H1 (cell line): ENCODE measurements around the gene OLFM3. TPM values are rescaled to one million over a fixed set of nuclear protein-coding genes. Genes with fewer than 3 reads are reported as not detected.

Experiments
- CTCF ChIA-PET: fragments of 300-600 bp; sonication (Branson Sonifier 250); formaldehyde crosslinking; loops from one replicate; lab custom pipeline; 2021; ENCODE audit not compliant: partially characterized antibody; lab: Charles Lee
- POLR2A ChIA-PET: fragments of 300-600 bp; sonication (Branson Sonifier 250); formaldehyde crosslinking; loops from one replicate; lab custom pipeline; 2021; ENCODE audit warnings: inconsistent platforms; ENCODE audit not compliant: partially characterized antibody; lab: Charles Lee
- DNase-seq, 2 experiments: peaks; one replicate each; pipeline versions ENCODE4 v3.0.0 to v3.0.0-alpha.2; 2010 to 2022; ENCODE audit warnings: low spot score in 2 of 2, low read depth in 1 of 2, mixed read lengths in 1 of 2
- FAIRE-seq: peaks from 2 replicates; lab custom pipeline; 2011; peaks lifted over from hg19 to GRCh38; lab: Jason Lieb, UNC
- H2AFZ ChIP-seq: 2 replicates; pipeline ENCODE4 v1.8.1; 2012; ENCODE audit warnings: low read length, inconsistent platforms
- H2AK5ac ChIP-seq: 2 replicates; pipeline ENCODE4 v1.6.1; 2013; ENCODE audit warnings: low read depth, low read length
- H2BK120ac ChIP-seq: replicated peaks from 2 replicates; pipeline ENCODE3; 2013; ENCODE audit warnings: low read depth, low read length, inconsistent platforms
- H2BK12ac ChIP-seq: 2 replicates; pipeline ENCODE4 v1.6.1; 2013; ENCODE audit warnings: low read depth, low read length
- H2BK15ac ChIP-seq: 2 replicates; pipeline ENCODE4 v1.6.1; 2013; ENCODE audit warnings: low read length
- H2BK20ac ChIP-seq: 2 replicates; pipeline ENCODE4 v1.6.1; 2013; ENCODE audit warnings: low read length
- H2BK5ac ChIP-seq: 2 replicates; pipeline ENCODE4 v1.6.1; 2013; ENCODE audit warnings: low read depth, low read length
- H3K14ac ChIP-seq: 2 replicates; pipeline ENCODE4 v1.6.1; 2013; ENCODE audit warnings: inconsistent platforms; ENCODE audit not compliant: insufficient read length
- H3K18ac ChIP-seq: 2 replicates; pipeline ENCODE4 v1.6.1; 2013; ENCODE audit warnings: low read length; ENCODE audit errors: extremely low read depth
- H3K23ac ChIP-seq: 2 replicates; pipeline ENCODE4 v1.6.1; 2013; ENCODE audit warnings: inconsistent platforms; ENCODE audit not compliant: insufficient read length
- H3K23me2 ChIP-seq: 2 replicates; pipeline ENCODE4 v1.6.1; 2013; ENCODE audit warnings: low read depth, low read length
- H3K27ac ChIP-seq: 2 replicates; pipeline ENCODE4 v1.6.1; 2011; ENCODE audit warnings: low read depth, low read length, inconsistent platforms
- H3K27me3 ChIP-seq, 4 experiments: replicated peaks in 1 of 4; 1 replicate in 1 of 4; 2 replicates in 3 of 4; pipeline versions ENCODE4 v1.6.1 to v1.8.1; 2011 to 2013; ENCODE audit warnings: low read length in 3 of 4, mild to moderate bottlenecking in 3 of 4, inconsistent platforms in 2 of 4, mixed read lengths in 2 of 4, moderate library complexity in 1 of 4; ENCODE audit not compliant: control insufficient read depth in 3 of 4, insufficient read depth in 3 of 4; ENCODE audit errors: extremely low read depth in 1 of 4
- H3K36me3 ChIP-seq, 4 experiments: 2 replicates each; pipeline versions ENCODE4 v1.6.1 to v1.8.1; 2011 to 2013; ENCODE audit warnings: mild to moderate bottlenecking in 4 of 4, low read length in 3 of 4, moderate library complexity in 2 of 4, control low read depth in 1 of 4, inconsistent platforms in 1 of 4; ENCODE audit not compliant: insufficient read depth in 4 of 4, control insufficient read depth in 2 of 4
- H3K4ac ChIP-seq: replicated peaks from 2 replicates; pipeline ENCODE3; 2013; ENCODE audit warnings: low read length, low read depth, mixed read lengths, inconsistent platforms; ENCODE audit not compliant: insufficient read length
- H3K4me1 ChIP-seq, 4 experiments: replicated peaks in 1 of 4; 1 replicate in 1 of 4; 2 replicates in 3 of 4; pipeline versions ENCODE4 v1.6.1 to v1.8.1; 2011 to 2013; ENCODE audit warnings: low read length in 3 of 4, inconsistent platforms in 2 of 4, mixed read lengths in 1 of 4; ENCODE audit not compliant: insufficient read depth in 4 of 4, control insufficient read depth in 3 of 4
- H3K4me2 ChIP-seq, 2 experiments: 2 replicates each; pipeline versions ENCODE4 v1.6.1 to v1.8.1; 2011 to 2013; ENCODE audit warnings: low read depth in 2 of 2, low read length in 2 of 2, control low read depth in 1 of 2, inconsistent platforms in 1 of 2, mild to moderate bottlenecking in 1 of 2; ENCODE audit not compliant: insufficient read depth in 1 of 2
- H3K4me3 ChIP-seq, 4 experiments: fragments of 200-600, 300-600 bp in 1 of 4; sonication (generic), shearing (Covaris generic), sonication (Bioruptor Twin) in 1 of 4; 2 replicates each; pipeline versions ENCODE4 v1.5.1 to v1.8.1; 2011 to 2016; ENCODE audit warnings: low read length in 4 of 4, low read depth in 3 of 4, control low read depth in 2 of 4, inconsistent platforms in 2 of 4, mild to moderate bottlenecking in 2 of 4, mixed read lengths in 1 of 4, moderate library complexity in 1 of 4; ENCODE audit not compliant: insufficient read depth in 2 of 4; ENCODE audit errors: extremely low read depth in 1 of 4
- H3K56ac ChIP-seq: replicated peaks from 2 replicates; pipeline ENCODE3; 2013; ENCODE audit warnings: low read depth, mild to moderate bottlenecking, mixed read lengths, low read length, inconsistent platforms; ENCODE audit not compliant: insufficient read length
- H3K79me1 ChIP-seq: 2 replicates; pipeline ENCODE4 v1.6.1; 2013; ENCODE audit warnings: low read depth, low read length, control low read depth
- H3K79me2 ChIP-seq, 2 experiments: 2 replicates each; pipeline versions ENCODE4 v1.6.1 to v1.8.1; 2012 to 2013; ENCODE audit warnings: low read length in 2 of 2, mild to moderate bottlenecking in 2 of 2, inconsistent platforms in 1 of 2; ENCODE audit not compliant: insufficient read depth in 2 of 2, control insufficient read depth in 1 of 2
- H3K9ac ChIP-seq, 4 experiments: replicated peaks in 1 of 4; 1 replicate in 1 of 4; 2 replicates in 3 of 4; pipeline versions ENCODE4 v1.6.1 to v1.8.1; 2011 to 2013; ENCODE audit warnings: low read depth in 3 of 4, low read length in 3 of 4, control low read depth in 2 of 4, mild to moderate bottlenecking in 2 of 4, moderate library complexity in 2 of 4, inconsistent platforms in 1 of 4; ENCODE audit errors: extremely low read depth in 1 of 4
- H3K9me3 ChIP-seq, 2 experiments: 2 replicates each; pipeline versions ENCODE4 v1.6.1 to v1.8.1; 2012 to 2013; ENCODE audit warnings: mild to moderate bottlenecking in 2 of 2, moderate library complexity in 2 of 2, control low read depth in 1 of 2, inconsistent platforms in 1 of 2, low read depth in 1 of 2, low read length in 1 of 2, mixed read lengths in 1 of 2; ENCODE audit not compliant: insufficient read depth in 2 of 2
- H4K20me1 ChIP-seq, 2 experiments: replicated peaks in 1 of 2; 2 replicates each; pipeline versions ENCODE3 to v1.8.1; 2011 to 2013; ENCODE audit warnings: inconsistent platforms in 2 of 2, low read length in 2 of 2, mild to moderate bottlenecking in 1 of 2; ENCODE audit not compliant: insufficient read depth in 2 of 2, control insufficient read depth in 1 of 2
- H4K5ac ChIP-seq: 2 replicates; pipeline ENCODE4 v1.6.1; 2013; ENCODE audit warnings: low read length, low read depth, mixed read lengths, inconsistent platforms; ENCODE audit not compliant: insufficient read length
- H4K8ac ChIP-seq: 2 replicates; pipeline ENCODE4 v1.8.0; 2013; ENCODE audit warnings: mild to moderate bottlenecking, moderate library complexity, low read length, inconsistent platforms; ENCODE audit not compliant: insufficient read depth; ENCODE audit errors: extremely low read depth
- H4K91ac ChIP-seq: replicated peaks from 2 replicates; pipeline ENCODE3; 2013; ENCODE audit warnings: low read length, mixed read lengths, inconsistent platforms; ENCODE audit not compliant: insufficient read length
- ASH2L ChIP-seq: fragments of 200-600, 300-600 bp; sonication (generic); IDR thresholded peaks from one replicate; pipeline ENCODE4 v1.7.1; 2017; ENCODE audit warnings: low read length
- ATF2 ChIP-seq: IDR thresholded peaks from 2 replicates; pipeline ENCODE4 v1.6.1; 2012; ENCODE audit warnings: low read length, inconsistent platforms
- CREB1 ChIP-seq: IDR thresholded peaks from 2 replicates; pipeline ENCODE4 v1.6.1; 2012; ENCODE audit warnings: inconsistent platforms
- EZH2 ChIP-seq: fragments of 200-600 bp; sonication (generic); IDR thresholded peaks from 2 replicates; pipeline ENCODE4 v1.7.1; 2012; ENCODE audit warnings: low read depth, mild to moderate bottlenecking, moderate library complexity, low read length, inconsistent platforms; ENCODE audit not compliant: severe bottlenecking
- KDM4A ChIP-seq: IDR thresholded peaks from one replicate; pipeline ENCODE4 v1.7.1; 2012; ENCODE audit warnings: low read depth, mild to moderate bottlenecking, moderate library complexity, low read length, inconsistent platforms; ENCODE audit not compliant: severe bottlenecking
- POLR2A ChIP-seq, 2 experiments: IDR thresholded peaks; 1 replicate in 1 of 2; 2 replicates in 1 of 2; pipeline ENCODE4 v1.6.1; 2011; ENCODE audit warnings: low read depth in 2 of 2, low read length in 2 of 2, mild to moderate bottlenecking in 2 of 2; ENCODE audit errors: control extremely low read depth in 1 of 2
- SAP30 ChIP-seq: fragments of 300-600 bp; sonication (generic); IDR thresholded peaks from 2 replicates; pipeline ENCODE4 v1.7.1; 2012; ENCODE audit warnings: low read length, moderate library complexity, mild to moderate bottlenecking, inconsistent platforms; ENCODE audit not compliant: insufficient read depth, insufficient replicate concordance
- TAF1 ChIP-seq: IDR thresholded peaks from 2 replicates; pipeline ENCODE4 v1.6.1; 2011; ENCODE audit warnings: mild to moderate bottlenecking, low read depth, low read length
- USF2 ChIP-seq: IDR thresholded peaks from 2 replicates; pipeline ENCODE4 v1.6.1; 2011; ENCODE audit warnings: low read length, improper control_type of control experiment
- WGBS, 2 experiments: shearing (Covaris generic) in 1 of 2; methylation state at CpG; one replicate each; pipeline versions ENCODE4 v1.1.6 to v1.1.7; 2013 to 2015; ENCODE audit warnings: low lambda C conversion rate in 2 of 2, mixed read lengths in 2 of 2, inconsistent platforms in 1 of 2, low coverage in 1 of 2, missing lambda C conversion rate in 1 of 2; ENCODE audit not compliant: insufficient replicate concordance in 2 of 2, insufficient coverage in 1 of 2, insufficient read length in 1 of 2; ENCODE audit errors: extremely low coverage in 1 of 2, missing lambda C conversion rate in 1 of 2; 5-methylcytosine and 5-hydroxymethylcytosine counted together
- polyA plus RNA-seq, 7 experiments: library from polyadenylated mRNA; depleted of rRNA in 3 of 7; stranded (reverse) in 5 of 7; unstranded in 2 of 7; fragments of >200 nt in 5 of 7; fragments of 200-250 nt in 2 of 7; gene quantifications; 1 replicate in 5 of 7; 2 replicates in 1 of 7; 4 replicates in 1 of 7; pipeline versions ENCODE4 v1.2.1 to v1.2.3, GENCODE V29; 2011 to 2013; ENCODE audit warnings: missing spikeins in 2 of 7, mixed read lengths in 2 of 7
- total RNA-seq: library from RNA; stranded (reverse); fragmentation: NEBNext Ultra II Directional; extraction: Animal tissue kit (Norgen Biotek cat#: 25700); gene quantifications from 2 replicates; pipeline ENCODE4 v1.2.1, GENCODE V29; 2021

The OLFM3 gene
- total and polyA plus RNA-seq, 2 of the 8 experiments (the other 6 are each of a cell fraction or from before 2014, with no cell fraction given) = 0.30 to 0.32 TPM

- peaks cover 0 to 8% of the 10 kb centered on the region in 2 experiments; a peak in 1 of 4 replicates for H3K9me3 ChIP-seq
- no peak for DNase-seq
- no peaks in the 10 kb centered on the region for H3K4me1 ChIP-seq
- no peak overlapping the region for H2AK5ac ChIP-seq
- no peak overlapping the region for H4K8ac ChIP-seq
- WGBS, 2 experiments = 100% methylated on average over 2 of the region's 2 CpGs; no CpG with 5 or more reads in 1 of the 2 experiments
- H2AFZ ChIP-seq = 0 out of 2 replicates have a peak overlapping the region, but pooled peaks have one; percentile 36
- H3K9ac ChIP-seq = no peak overlapping the region
- H2BK20ac ChIP-seq = no peak overlapping the region
- no peak overlapping the region for H3K14ac ChIP-seq
- TF ChIP-seq POLR2A (IDR thresholded peaks at IDR 0.05; ENCODE audit: control extremely low read depth in 1 of 2, low read depth in 2 of 2, low read length in 2 of 2) (no peak), KDM4A (no peak), ASH2L (no peak), USF2 (no peak), CREB1 (no peak), SAP30 (no peak), ATF2 (no peak), TAF1 (no peak), EZH2 (no peak)
- TF ChIP-seq, all 59 proteins: peak for 0
- ChIA-PET POLR2A (no interaction called here), CTCF (interaction anchor here (0.7 kb wide), 1 partner anchor 194 kb away, joined by 3 read pairs; no protein-coding TSS in a partner anchor)
- H2BK5ac ChIP-seq = no peak overlapping the region
- no peak overlapping the region for H2BK15ac ChIP-seq
- no peak for FAIRE-seq
- no peak overlapping the region for H2BK120ac ChIP-seq
- no peak overlapping the region for H3K4me2 ChIP-seq
- H3K4ac ChIP-seq = no peak overlapping the region
- no peaks in the 10 kb centered on the region for H3K79me2 ChIP-seq
- no peak overlapping the region for H4K91ac ChIP-seq
- H3K23ac ChIP-seq = no peak overlapping the region
- H3K18ac ChIP-seq = no peak overlapping the region
- no peak overlapping the region for H2BK12ac ChIP-seq
- H3K27ac ChIP-seq = no peak overlapping the region
- no peaks in the 10 kb centered on the region for H3K79me1 ChIP-seq
- no peaks in the 10 kb centered on the region for H3K36me3 ChIP-seq
- no peak overlapping the region for H4K5ac ChIP-seq
- H4K20me1 ChIP-seq = no peaks in the 10 kb centered on the region
- no peak overlapping the region for H3K4me3 ChIP-seq
- H3K23me2 ChIP-seq = no peaks in the 10 kb centered on the region
- H3K56ac ChIP-seq = no peak overlapping the region
- no peaks in the 10 kb centered on the region for H3K27me3 ChIP-seq
These were observed 15.8 kb downstream of the OLFM3 start for GRCh38 chr1:101980974-101981373.
